ENCODE measurements around the gene OSBPL3.

DNA sequence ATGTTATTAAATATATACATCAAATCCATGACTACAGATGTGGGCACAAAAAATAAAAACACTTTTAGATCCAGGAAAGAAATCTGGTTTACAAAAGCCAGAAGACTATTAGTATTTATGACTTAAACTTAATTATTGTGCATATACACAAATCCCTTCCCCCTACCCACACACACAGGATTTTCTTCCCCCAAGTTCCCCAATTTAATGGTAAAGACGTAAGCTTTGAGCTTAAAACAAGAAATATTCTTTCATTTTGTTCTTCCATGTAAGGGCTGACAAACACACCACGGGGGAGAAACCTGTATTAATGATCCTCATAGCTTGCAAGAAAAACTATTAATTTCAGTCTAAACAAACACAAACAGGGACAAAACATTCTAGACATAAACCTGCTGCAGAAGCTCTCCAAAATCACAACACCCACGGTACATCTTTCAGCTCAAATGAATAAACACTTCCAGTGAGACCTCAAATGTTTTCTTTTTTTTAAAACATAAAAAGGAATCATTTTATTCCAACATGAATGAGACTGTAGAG lies 28.5 kb downstream of the OSBPL3 start:
- TF ChIP-seq, protein P1, sequence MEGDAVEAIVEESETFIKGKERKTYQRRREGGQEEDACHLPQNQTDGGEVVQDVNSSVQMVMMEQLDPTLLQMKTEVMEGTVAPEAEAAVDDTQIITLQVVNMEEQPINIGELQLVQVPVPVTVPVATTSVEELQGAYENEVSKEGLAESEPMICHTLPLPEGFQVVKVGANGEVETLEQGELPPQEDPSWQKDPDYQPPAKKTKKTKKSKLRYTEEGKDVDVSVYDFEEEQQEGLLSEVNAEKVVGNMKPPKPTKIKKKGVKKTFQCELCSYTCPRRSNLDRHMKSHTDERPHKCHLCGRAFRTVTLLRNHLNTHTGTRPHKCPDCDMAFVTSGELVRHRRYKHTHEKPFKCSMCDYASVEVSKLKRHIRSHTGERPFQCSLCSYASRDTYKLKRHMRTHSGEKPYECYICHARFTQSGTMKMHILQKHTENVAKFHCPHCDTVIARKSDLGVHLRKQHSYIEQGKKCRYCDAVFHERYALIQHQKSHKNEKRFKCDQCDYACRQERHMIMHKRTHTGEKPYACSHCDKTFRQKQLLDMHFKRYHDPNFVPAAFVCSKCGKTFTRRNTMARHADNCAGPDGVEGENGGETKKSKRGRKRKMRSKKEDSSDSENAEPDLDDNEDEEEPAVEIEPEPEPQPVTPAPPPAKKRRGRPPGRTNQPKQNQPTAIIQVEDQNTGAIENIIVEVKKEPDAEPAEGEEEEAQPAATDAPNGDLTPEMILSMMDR (IDR thresholded peaks at IDR 0.05) = no peak
- no peak for TF ChIP-seq POLR2AphosphoS5 (IDR thresholded peaks at IDR 0.05; ENCODE audit: low read depth, low read length)

Data from Panc1 (cell line).